CD1c-positive myeloid dendritic cell (primary cell): ENCODE data around the gene WDR82.

ENCODE experiments used
- DNase-seq: peaks from one replicate; pipeline ENCODE4 v3.0.0-alpha.2; 2016; ENCODE audit errors: extremely low spot score

The WDR82 gene

DNA sequence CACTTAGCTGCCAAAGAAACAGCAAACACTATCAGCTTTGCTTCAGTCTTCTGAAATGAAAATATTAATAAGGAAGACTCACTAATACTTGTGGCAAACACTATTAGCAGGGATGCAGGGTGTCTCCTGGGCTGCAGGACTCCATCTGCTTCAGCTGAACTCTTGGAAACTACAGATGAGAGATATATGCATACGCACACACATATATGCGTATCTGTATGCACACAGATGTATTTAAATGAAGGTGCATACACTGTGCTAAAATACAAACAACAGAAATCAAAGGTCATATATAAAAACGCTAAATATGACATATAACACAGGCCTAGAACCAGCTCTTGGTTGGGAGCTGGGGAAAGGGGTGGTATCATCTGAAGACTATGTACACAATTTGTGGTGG lies 22.3 kb downstream of the WDR82 start:
- DNase-seq = no peak

DNA sequence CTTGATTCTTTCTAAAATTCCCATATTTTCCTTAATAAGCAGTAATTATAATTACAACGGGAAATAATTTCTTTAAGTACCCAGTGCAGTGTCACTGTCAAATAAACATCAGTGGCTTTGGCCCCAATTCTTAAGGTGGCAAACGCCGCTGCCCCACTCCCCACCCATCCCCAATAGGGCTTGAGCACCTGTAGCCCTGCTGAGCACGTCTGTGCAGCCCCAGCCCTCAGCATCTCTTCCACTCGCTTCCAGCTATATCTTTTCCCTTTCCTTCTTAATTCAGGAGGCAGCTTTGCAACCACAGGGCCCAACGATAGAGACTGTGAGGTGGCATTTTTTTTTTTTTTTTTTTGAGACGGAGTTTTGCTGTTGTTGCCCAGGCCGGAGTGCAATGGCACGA lies 23.8 kb downstream of the WDR82 start:
- no peak for DNase-seq

DNA sequence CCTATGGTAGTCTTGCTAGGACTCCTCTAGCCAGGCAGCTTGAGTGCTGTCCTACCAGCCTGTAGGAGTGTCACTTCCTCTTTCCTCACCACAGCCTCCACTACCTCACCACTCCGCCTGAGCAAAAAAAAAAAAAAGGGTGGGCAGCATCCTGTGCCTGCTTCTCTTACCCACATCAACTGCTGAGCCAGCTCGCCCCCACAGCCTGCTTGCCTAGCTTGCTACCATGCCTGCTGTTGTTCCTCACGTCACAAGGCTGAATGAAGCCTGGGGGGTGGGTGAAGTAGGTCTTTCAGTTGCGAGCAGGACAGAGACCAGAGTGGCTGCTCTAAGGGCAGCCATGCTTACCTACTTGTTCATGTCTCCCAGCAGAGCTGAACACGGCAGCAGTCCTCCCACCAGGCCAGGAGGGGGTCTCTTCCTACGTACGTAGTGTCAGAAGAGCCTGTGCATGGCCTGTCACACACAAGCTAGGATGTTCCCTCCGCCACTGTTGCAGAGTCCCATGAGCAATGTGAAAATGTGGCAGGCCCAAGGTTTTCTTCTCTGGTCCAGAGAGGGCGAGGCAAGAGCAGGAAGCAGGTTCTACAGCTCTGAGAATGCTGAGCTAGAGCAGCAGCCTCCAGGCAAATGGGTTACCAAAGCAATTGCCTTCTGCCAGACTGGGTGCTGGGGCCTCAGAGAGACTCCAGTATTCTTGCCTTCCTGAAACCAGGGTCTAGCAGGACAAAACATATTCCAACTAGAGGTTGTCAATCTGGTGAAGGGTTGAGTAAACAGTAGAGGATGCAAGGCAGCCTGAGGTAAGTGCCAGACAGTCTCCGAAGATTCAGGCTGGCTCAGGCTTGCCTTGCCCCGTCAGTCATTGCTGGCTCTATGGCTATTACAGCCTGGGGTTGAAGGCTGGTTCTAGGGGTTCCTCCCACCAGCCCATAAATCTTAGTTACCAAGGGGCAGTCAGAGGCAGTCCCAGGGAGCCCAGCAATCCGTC lies 24.8 kb downstream of the WDR82 start:
- DNase-seq = peak; percentile 96

DNA sequence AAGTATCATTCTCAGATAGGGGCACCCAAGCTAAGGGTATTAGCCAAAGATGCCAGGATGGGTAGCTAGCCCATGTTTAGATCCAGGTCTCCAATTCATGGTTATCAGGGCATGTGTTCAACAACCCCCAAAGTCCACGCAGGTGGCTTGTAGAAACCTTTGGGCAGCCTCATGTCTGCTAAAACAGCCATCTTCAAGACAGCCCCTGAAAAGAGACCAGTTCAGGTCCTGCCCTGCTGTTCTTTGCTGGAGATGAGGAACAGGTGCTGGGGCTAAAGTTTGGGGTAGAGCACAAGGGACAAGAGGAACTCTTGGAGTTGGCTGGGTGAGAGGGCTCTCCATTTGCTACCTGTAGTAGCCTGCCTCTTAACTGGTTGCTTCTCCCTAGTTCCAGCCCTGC lies 28.3 kb downstream of the WDR82 start:
- no peak for DNase-seq

DNA sequence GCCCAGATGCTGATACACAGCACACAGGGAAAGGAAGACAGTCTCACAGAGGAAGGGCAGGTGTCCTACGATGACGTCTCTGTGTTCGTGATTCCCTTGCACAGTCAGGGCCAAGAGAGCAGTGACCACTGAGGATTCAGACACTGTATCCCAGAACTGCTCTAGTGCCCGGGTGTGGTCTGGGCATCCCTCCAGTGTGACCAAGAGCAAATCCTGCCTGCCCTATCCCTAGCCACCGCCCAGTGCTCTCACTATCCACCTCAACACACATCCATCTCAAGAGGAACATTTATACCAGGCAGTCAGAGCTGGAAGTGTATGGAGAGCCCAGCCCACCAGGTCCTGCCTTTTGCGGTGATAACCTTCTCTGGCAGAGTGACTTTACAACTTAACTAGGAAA lies 28.8 kb downstream of the WDR82 start:
- DNase-seq = no peak

DNA sequence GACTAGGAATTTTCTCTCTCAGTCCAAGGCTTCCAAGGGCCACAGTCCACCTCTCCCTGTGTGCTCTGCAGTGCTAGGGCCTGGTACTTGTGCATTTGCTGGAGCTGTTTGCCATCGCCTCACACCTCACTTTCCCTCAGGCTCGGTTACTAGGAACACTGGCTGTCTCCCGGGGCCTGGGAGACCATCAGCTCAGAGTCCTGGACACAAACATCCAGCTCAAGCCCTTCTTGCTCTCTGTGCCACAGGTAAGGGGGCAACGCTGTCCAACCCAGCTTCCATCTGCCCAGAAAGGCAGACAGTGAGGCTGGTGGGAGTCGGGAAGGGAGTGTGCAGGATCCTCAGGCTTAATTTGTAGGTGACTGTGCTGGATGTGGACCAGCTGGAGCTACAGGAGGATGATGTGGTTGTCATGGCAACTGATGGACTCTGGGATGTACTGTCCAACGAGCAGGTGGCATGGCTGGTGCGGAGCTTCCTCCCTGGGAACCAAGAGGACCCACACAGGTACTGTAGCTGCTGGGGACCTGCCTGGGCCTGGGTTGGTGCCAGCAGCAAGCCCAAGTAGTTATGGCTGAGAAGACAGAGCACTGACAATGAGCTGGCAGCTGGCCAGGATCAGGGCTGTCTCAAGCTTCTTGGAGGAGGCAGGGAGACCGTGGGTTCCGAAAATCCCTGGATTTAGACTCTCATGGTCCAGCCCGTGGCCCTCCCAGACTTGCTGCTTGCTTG lies 29.5 kb downstream of the WDR82 start:
- DNase-seq = no peak

DNA sequence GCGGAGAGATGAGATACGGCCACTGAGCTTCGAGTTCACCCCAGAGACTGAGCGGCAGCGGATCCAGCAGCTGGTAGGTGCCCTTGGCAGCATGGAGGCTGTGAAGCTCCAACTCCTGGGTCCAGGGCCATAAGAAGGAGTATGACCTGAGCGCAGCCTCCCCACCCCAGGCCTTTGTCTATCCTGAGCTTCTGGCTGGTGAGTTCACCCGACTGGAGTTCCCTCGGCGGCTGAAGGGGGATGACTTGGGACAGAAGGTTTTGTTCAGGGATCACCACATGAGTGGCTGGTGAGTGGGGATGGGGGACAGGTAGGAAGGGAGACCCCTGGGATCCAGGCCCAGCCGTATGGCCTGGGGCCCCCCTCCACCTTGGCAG lies 30.3 kb downstream of the WDR82 start:
- DNase-seq = no peak

DNA sequence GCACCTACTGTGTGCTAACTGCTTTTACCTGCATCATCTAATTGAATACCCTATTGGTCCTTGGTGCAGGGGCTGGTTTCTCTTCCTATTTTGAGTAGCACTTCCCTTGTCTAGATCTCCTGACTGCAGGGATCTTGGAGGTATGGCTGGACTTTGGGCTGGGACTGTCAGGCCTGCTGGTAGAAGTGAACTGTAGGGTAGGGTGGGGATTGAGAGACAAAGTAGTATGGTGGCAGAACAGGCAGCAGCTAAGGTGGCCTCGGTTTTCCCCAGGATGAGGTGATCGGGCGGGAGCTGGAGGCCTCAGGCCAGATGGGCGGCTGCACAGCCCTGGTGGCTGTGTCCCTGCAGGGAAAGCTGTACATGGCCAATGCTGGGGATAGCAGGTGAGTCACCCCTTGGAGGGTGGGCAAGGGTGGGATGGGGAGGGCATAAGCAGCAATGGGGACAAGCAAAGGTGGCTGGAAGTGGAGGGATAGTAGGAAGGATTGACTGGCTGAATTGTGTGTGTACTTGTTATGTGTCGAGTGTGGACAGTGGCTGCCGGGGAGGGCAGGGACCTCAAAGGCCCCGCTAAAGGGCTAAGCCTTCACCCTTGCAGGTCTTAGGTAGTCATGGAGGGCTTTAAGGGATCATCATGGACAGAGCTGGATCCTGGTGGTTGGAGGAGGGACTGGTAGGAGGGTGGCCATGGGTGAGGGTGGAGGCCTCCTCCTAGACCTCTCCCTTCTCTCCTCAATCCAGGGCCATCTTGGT lies 30.9 kb downstream of the WDR82 start:
- DNase-seq = peak; percentile 52

DNA sequence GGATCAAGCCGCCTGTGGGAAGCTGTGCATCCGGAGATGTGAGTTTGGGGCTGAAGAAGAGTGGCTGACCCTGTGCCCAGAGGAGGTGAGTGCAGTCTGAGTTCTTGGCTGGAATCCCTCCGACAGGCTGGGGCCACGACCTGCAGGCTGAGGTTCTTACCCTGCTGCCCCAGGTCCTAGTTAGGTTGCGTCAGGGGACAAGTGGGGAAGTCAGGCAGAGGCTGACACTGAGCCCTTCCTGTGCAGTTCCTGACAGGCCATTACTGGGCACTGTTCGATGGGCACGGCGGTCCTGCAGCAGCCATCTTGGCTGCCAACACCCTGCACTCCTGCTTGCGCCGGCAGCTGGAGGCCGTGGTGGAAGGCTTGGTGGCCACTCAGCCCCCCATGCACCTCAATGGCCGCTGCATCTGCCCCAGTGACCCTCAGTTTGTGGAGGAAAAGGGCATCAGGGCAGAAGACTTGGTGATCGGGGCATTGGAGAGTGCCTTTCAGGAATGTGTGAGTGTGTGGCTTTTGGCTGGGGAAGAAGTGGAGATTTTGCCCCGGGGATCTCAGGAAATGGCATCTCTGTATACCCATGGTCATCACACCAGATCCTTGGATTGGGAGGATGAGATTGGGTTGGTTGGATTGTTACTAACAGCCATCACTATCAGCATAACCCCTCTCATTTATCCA lies 31.6 kb downstream of the WDR82 start:
- DNase-seq = peak; percentile 71

DNA sequence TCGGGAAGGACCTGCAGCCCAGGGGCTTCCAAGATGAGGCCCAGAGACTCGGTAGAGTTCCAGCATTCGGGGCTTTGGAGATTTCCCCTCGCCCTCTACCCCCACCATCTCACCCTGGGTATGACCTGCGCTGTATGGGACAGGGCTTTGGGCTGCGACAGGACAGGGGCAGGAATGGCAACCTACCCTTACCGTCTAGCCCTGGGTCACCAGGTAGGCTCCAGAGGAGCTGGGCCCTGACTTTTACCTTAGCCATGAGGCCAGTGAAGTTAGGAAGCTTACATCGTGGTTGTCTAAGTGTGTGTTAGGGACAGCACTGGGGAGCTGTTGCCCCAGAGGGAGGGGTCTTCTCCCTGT lies 32.2 kb downstream of the WDR82 start:
- DNase-seq = no peak

DNA sequence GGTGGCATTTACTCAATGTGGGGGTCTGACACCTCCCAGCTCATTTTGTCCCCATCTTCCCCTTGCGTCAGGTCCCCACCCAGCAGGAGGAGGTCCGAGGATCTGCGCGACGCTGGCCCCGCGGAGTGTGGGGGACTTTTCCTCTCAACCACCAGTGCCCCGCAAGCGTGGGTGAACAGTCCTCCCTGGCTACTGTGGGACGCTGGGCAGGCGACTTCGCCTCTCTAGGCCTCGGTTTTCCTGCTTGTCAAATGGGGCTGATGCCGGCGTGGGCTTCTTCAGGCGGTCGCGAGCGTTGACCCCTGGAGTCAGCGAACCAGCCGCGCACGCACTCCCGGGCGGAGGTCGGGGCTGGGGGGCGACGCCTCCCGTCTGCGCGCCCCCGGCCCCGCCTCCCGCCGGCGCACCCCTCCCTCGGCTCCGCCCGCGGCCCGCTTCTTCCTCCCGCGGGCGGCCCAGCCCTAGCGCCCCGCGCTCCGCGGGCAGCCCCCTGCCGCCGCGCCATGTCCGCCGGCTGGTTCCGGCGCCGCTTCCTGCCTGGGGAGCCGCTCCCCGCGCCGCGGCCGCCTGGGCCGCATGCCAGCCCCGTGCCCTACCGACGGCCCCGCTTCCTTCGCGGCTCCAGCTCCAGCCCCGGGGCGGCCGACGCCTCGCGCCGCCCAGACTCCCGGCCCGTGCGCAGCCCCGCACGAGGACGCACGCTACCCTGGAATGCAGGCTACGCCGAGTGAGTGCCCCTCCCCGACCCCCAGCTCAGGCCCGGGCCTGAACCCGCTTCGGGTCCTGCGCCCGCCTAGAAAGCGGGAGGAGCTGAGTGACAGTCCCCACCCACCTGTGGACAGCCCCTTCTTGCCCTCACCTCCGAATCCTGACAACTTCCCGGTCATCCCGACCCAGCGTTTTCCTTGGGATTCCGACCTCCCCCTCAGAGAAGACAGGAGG lies 32.9 kb downstream of the WDR82 start, which contains the start of gene PPM1M:
TSS of gene PPM1M (plus strand) at position 438 of the 942 bp plus-strand sequence. CDS start at position 504, 66 bp downstream.
- peak; percentile 68 for DNase-seq

DNA sequence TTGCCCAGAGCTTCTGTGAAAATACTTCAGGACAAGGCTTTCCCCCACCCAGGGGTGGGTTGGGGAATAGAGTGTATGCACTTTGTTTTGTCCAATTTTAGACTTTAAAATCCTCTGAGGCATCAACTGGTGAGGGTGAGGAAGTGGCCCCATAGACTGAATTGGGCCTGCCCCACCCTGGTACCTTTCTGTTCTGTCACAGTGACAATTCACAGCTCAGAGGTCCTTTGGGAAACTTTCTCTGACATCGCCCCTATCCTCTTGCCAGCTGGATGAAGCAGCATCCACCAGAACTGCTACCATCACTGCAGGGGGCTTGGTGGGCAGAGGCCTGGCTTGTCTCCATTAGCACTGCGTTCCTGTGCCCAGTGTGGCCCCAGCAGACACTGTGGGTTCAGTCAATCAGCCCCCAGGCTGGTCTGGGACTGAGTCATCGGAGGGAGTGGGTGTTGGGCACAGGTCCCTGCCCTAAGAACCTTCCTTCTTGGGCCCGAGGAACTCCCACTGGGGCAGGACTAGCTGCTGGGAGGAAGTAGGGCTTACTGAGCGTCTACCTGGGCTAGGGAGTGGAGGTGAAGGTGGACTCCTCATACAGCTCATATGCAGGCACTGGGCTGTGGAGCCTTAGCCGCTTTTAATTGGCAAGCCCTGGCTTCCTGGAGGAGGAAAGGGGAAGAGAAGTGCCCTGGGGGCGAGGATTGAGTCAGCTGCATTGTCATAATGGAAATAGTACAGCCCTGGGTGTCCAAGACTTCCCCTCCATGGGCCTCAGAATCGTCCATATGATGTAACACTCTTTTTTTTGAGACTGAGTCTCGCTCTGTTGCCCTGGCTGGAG lies 34.4 kb downstream of the WDR82 start:
- peak; percentile 96 for DNase-seq

DNA sequence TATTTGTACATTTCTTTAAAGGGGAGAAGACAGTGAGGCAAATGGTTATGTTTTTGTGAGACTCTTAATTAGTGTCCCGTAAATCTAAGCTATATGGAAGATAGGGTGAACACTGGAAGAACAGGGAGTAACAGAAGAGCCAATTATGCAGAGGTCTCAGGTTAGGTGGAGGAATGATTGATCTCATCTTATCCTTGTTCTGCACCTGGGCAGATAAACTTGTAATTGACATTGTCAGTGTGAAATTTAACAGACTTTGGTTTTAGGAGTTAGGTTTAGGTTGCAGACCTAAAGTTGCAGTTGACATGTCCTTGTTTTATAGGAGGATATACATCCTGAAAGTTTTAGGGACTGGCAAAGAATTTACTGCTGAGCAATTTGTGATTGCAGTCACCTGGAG lies 36.4 kb downstream of the WDR82 start:
- no peak for DNase-seq

DNA sequence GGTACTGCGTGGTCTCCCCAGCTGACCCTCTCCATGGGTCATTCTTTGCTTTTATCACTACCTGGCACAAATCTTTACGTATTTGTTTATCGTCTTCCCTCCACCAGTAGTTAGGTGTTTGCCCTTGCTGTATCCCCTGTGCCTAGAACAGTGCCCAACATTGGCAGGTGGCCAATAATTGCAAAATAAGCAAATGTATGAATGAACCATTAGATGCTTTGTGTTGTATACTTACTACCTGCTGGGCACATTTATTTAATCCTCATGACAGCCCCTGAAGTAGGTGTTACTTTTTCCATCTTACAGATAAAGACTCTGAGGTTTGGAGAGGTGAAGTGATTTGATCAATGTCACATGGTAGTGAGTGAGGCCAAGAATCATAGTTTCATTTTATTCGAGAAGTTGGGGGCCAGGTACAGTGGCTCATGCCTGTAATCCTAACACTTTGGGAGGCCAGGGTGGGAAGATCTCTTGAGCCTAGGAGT lies 37.5 kb downstream of the WDR82 start:
- DNase-seq = no peak

DNA sequence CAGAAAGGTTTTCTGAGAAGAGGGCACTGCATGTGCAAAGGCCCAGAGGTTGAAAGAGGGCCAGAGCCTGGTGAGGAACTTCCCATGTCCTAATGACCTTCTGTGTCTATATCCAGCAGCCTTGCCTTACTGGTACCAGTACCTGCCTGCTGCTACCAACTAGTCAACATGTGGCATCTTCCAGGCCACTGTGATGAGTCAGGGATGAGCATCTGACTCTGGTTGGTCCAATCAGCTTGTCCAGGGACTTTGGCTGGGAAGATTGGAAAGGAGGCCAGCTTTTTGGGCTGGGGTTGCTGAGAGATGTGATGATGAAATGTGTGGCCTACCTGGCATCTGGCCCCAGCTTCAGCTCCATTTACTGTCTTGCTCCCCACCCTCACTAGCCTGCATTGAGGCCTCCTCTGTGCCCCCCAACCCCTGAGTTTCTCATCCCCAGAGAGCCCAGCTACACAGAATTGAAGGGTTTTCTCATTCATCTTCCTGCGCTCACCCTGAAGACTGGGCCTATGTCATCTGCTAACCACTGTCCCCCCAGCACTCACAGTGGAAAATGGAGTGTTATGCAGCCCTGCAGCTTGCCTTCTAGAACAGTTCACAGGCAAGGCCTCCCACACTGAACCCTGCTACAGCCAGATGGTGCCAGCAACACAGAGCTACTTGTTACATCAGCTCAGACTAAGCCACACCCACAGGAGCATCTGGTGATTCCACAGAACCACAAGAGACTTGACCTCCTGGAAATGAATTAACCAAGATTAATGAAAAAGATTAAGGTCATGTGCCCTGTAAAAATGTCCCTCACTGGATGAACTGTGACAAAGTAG lies 38.2 kb downstream of the WDR82 start:
- peak; percentile 87 for DNase-seq

DNA sequence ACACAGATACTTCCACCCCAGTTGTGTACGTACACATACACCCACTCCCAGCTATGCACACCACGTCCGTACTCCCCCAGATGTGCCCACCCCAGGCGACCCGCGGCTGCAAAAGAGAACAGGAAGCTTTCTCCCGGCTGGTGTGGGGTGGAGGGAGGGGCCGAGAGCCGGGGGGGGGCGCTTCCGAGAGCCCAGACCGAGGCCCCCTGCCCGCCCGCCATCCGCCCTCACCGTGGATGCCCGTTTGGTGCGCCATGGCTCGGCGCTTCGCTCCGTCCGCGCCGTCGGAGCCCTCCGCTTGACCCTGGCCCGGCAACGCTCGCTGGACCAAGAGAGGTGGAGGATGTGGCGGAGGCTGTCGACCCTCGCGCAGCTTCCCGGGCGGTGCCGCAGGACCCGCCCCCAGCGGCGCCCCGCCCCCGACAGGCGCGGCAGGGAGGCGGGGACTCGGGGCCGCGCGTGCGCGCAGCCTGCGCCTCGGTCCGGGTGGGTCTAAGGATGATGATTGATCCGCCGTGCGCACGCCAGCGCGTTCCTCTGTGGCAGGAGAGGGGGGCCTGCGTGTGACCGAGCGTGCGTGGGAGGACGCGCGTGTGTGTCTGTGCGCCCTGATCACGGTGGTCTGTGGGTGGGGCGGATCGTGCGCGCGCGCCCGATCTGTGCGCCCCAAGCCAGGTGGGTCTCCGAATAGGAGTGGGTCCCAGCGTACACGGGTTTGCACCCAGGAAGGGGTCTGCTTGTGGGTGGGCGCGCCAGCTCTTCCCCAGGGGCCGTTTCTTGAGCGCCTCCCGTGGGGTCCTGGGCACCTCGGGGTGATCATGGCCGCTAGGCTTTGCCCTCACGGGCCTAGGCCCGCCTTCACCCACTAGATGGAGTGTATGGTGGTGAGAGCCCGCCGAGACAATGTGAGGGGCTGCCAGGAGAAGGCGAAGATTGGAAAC lies 39.4 kb downstream of the WDR82 start, which contains the start of gene TWF2:
TSS of gene TWF2 (minus strand) at position 398 of the 941 bp plus-strand sequence. CDS start at position 256, 142 bp downstream.
- DNase-seq = peak; percentile 93

DNA sequence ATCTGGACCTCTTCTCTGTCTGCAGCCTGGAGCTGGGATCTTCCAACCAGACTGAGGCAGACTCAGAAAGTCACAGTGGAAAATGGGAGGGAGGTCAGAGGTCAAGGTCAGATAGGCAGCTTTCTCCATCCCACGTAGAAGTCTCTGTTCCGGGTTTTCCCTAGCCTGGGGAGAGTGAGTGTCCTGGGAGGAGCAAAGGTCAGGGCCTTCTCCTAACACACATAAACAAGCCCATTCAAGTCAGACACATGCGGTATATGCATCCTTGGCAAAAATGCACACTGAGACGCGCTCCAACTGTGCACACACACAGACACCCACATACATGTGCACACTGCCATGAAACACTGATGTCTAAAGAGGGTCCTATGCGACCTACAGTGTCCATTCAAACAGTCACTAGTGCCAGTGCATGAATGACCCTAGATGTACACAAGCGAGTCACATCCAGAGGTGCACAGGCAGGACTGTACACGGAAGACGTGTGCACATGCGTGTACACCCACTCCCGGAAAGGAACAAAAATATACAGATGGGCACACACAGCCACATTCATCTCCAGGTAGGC lies 40.2 kb downstream of the WDR82 start:
- peak; percentile 90 for DNase-seq
